ACHN (cell line): ENCODE data around the gene SLC35F4.
A peak's percentile ranks its signal among the peaks of the same experiment; 100 is the strongest.

Experiments
- DNase-seq: peaks from one replicate; pipeline ENCODE4 v3.0.0-alpha.2; 2015
- in situ Hi-C: cut with HindIII; loops from 2 replicates; pipeline ENCODE4 v1.10.0; 2017; ENCODE audit warnings: low sequenced_read_pairs, low pct_ligation_motif_present, low pct_unique_long_range_greater_than_20kb

The SLC35F4 gene

DNA sequence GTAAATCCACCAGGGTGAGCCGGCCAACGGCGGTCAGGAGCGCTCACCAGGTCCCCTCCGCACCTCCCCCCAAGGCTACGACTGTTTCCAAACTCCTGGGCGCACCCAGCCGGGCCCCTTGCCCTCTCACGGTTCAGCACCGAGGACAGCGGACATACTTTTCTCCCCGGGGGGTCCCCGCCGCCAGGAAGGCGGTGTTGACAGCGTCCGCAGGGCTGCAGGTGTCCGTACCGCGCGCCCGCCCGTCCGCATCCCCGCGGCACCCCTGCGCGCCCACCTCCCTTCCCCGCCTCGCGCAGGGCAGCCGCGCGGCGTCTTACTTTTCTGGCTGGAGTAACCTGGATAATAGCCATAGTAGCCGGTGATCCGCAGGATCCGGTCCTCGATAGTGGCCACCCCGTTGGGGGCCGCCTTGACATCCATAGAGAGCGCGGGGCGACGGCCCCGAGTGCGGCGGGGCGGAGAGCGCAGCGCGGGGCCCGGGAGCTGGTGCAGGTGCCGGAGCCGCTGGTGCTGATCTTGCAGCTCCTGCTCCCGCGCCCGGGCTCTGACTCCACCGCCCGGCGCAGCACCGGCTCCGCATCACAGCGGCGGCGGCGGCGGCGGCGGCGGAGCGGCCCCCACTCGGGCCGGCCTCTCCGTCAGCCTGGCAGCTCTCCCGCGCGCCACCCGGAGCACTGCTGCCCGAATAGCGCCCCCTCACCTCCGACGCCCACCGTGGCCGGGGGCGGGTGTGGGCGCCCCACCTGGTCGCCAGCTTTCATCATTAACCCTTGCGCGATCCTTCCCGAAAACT is at the start of gene SLC35F4:
Gene SLC35F4, minus strand, starts transcription at position 690 of the 796 bp plus-strand sequence.
- DNase-seq, result peak; percentile 87

DNA sequence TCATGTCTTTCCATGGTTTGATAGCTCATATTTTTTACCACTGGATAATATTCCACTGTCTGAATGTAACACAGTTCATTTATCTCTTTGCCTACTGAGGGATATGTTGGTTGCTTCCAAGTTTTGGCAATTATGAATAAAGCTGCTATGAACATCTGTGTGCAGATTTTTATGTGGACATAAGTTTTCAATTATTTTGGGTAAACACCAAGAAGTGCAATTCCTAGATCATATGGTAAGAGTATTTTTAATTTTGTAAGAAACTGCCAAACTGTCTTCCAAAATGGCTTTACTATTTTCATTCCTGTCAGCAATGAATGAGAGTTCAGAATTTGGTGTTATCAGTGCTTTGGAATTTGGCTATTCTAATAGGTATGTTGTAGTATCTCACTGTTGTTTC is 43.7 kb upstream of the SLC35F4 start:
- DNase-seq, result no peak
- in situ Hi-C loops, result no loop called here

More for the DNA sequence above, at the start of gene SLC35F4:
- in situ Hi-C loops, result no loop called here

DNA sequence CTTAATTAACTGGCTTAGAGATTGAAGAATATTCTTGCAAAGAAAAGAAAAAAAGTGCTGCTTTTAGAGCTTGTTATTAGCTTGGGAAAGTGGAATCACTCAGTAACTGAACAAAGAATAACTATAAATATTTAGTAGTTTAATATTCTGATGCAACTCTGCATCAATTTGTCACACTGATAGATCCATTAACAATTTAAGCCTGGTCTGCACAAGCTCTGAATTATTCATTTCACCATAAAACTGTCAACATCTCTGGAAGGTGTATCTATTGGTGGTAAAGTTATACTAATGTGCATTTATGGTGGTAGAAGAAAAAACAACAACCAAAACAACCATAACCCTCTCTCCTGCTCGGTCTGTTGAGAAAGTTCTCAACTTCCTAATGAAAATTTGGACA is 38.1 kb upstream of the SLC35F4 start:
- no peak for DNase-seq
- in situ Hi-C loops, result no loop called here

DNA sequence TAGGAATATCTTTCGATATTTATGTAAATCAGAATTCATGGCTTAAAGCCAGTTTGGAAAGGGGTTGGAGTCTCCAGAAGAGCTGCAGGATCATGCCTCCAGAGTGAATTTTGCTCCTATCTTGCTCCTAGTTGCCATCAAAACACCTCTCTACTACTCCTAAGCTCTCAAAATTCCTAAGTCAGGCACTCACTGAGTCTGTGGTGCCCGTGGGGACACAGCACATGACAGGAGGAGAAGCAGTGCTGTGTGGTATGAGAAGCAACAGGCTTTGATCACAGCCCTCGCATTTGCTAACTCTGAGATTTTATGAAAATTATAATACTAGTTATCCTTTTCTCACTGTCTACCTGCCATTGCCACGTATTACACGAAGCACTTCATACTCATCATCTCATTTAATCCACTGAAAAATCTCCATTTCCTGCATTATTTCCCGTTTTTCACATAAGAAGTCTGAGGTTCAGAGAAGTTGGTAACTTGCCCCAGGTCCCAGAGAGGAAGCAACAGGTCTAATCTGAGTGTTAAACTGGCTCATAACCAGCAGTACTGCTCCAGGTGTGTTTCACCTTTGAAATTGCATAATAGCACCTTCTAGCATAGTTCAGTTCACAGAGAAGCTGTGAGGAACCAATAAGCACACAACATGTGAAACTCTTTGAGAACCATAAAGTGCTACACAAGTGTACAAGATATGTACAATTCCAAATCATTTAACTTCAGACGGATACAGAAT is 33.1 kb upstream of the SLC35F4 start:
- DNase-seq, result no peak
- in situ Hi-C loops, result no loop called here

DNA sequence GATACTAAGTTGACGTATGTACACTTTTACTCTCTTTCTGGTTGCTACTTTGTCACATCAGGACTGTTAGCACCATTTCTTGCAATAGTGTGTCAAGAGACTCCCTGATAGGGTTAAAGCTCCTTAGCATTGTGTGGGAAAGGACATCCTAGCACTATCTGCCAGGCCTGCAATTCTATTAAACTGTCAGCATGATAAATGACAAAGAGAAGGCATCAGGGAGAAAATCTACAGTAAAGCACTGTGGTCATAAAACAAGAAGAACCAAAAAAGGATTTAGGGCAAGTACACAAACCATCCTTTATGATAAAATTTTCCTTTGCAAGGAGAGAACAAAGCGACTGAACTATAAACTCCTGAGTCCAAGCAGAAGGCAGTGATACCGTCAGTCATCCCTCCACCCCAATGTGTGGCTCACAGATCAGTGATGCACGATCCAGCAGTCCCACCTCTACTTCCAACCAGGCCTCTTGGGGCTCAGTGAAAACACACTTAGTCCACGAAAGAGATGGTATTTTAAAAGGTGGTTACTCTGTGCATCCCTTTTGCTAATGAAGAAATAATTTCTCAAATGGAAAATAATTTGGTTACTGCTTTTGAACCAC is 31.4 kb upstream of the SLC35F4 start:
- in situ Hi-C loops, result no loop called here
- no peak for DNase-seq

DNA sequence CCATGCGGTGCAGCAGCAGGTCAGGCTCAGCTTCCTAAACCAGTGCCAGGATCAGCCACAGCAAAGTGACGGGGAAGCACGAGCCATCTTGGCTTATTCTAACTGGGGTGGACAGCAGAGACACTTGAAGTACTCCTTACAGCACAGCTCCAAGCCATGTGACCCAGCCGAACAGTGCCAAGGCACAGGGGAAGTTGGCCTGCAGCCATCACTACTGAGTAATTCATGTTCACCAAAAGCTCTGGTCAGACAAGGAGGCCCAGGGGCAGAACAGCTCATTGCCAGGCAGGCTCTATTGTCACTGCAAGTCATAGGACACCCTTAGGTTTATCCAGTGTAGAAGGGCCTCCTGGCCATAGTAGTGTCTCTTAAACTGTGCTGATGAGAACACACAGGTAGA is 23.4 kb upstream of the SLC35F4 start:
- peak; percentile 57 for DNase-seq
- in situ Hi-C loops, result no loop called here

DNA sequence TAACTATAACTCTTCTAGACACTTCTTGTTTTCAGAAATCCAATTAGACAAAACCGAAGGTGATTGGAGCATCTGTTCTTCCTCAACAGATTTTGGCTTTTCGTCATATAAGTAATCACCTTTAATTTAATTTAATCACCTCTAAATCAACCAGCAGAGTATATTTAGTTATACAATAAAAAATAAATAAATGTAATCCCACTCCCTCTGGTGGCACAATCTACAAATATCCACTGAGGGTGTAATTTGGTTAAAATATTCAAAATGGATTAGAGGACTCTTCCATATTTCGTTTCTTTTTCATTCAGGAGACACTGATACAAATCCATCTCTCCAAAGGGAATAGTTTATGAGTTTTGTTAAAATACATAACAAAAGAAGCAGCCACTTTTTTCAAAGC is 18.3 kb upstream of the SLC35F4 start:
- peak; percentile 23 for DNase-seq

DNA sequence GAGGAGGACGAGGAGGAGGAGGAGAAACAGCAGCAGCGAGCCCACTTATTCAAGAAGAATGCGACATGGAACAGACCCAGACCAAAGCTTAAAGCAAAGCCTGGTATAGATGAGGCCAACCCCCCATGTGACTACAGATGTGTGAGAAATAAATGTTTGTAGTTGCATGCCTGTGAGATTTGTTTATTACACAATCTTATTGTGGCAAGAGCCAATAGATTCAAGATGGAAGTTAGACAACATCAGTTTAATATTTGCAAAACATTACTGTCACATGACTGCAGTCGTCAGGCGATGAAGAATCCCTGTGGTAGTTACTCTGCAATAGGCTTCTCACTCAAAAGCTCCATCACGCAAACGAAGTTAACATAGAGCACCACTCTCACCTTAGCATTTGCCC is 17.2 kb upstream of the SLC35F4 start:
- in situ Hi-C loops, result no loop called here
- no peak for DNase-seq

More for the DNA sequence above, 18.3 kb upstream of the SLC35F4 start:
- in situ Hi-C loops, result no loop called here

DNA sequence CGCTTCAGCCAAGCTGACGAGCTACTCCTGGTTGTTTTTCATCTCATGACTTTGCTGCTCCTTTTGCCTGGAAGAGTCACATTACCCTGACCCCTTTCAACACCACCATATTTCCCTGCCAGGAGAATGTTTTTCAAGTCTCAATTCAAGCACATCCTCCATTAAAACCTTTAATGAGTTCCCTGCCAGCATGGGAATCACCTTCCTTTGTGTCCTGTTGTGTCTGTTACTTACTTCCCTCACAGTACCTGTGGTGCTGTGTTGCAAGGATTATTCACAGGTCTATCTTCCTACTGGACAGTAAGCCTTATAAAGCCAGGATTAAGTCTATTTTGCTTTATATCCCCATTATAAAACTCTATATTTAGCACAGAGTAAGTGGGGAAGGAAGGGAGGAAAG is 13.6 kb upstream of the SLC35F4 start:
- in situ Hi-C loops, result no loop called here
- no peak for DNase-seq

DNA sequence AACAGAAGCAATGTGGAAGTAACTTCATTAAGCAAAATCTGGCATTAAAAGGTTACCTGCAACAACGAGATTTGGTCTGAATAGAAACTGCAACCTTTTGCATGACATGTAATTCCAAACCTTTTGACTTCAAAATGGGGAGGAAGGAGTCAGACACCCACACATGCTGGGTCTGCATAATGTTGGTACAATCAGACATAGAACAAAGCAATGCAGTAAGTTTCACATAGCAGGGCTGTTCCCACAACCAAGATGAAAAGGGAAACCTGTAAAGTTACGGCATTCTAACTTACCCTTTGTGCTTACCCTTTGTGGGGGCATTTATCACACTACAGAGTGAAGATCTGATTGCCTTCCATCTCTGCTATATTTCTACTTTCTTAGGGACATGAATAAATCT is 10.1 kb upstream of the SLC35F4 start:
- in situ Hi-C loops, result no loop called here
- DNase-seq, result no peak

DNA sequence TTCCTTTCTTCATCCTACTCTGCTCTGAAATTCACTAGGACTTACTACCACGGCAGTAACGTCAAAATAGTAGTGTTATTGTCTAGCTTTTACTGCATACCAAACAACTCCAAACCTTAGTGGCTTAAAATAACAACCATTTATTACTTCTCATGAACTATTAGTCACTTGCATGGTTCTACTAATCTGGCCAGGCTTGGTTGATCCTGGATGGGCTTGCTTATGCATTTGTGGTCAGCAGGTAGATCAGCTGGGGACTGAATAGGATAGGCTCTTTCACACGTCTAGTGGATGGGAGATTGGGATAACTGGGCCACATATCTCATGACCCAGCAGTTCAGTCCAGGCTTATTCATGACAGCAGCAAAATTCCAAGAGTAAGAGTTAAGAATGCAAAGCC is 9.4 kb upstream of the SLC35F4 start:
- in situ Hi-C loops, result no loop called here

DNA sequence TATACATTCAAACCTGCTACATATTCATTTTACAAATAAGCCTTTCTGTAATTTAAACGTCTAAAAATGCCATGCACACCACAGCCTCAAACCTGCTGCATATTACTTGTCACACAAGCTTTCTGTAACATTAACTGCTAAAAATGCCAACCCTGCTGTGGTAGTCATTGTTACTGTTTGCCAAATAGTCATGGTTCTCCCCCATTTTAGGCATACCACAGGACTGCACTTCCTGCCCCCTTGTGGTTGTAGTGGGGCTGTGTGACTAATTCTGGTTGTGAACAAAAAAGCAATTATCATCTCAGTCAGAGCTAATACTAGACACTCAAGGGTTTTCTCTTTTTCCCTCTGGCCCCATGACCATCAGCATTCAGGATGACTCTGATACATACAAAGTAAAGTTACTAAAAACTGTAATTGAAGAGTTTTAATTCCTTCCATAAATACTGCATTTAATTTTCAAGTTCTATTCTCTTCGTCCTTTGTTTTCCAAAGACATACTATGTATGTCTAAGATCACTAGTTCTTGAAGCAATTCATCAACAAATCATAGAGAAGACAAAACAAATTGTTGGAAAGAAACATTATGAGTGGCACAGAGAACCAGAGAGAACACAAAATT is 5.7 kb upstream of the SLC35F4 start:
- DNase-seq, result peak; percentile 72
- in situ Hi-C loops, result no loop called here

More for the DNA sequence above, 9.4 kb upstream of the SLC35F4 start:
- no peak for DNase-seq

DNA sequence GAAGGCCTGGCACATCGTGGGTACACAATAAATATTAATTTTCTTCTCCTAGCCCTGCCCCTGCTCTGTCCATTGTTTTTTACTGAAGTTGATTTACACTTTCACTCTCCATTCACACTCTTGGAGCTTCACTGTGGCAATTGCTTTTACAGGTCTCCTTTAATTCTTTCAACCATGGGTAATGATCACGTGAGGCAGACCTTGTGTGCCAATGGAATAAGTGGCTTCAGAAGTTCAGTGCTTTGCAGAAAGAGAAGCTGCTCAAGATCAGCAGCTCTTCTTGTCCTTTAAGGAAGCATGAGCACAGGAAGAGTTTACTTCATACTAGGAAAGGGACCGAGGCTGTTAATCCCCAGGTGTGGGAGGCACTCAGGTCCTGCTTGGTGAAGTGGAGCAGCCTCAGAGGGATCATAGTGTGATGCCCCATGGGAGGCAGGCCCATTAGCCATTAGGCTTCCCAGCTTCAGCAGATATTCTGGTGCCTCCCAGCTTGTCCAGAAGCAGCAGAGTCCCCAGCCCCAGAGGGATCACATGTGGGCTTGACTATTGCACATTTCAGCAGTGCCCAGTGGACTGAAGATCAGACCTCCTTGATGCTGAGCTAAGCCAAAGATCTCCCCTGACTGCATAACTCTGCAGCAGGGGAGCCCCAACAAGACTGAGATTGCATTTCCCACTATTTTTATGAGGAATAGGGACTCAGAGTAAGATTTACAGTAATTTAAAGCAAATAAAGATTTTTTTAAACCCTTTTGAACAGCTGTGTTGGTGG is 5.0 kb upstream of the SLC35F4 start:
- in situ Hi-C loops, result no loop called here
- DNase-seq, result peak; percentile 48

DNA sequence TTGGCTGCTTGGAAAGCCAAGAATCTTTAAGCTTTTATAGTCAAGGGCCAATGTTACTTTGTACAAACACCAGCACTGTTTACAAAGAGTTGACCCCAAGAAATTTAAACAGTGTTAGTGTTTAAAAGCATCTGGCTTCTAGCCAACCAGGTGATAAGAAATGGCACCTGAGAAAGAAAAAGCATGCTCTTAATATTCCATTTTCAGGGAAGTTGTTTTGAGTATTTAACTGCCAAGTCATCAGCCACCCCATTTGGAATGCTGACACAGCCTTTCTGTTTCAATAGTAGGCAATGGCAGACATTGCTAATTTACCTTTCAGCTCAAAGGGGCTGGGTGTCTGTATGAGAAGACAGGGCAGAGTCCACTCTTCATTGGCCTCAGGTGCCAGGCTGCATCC is 3.7 kb upstream of the SLC35F4 start:
- in situ Hi-C loops, result no loop called here
- DNase-seq, result peak; percentile 40

DNA sequence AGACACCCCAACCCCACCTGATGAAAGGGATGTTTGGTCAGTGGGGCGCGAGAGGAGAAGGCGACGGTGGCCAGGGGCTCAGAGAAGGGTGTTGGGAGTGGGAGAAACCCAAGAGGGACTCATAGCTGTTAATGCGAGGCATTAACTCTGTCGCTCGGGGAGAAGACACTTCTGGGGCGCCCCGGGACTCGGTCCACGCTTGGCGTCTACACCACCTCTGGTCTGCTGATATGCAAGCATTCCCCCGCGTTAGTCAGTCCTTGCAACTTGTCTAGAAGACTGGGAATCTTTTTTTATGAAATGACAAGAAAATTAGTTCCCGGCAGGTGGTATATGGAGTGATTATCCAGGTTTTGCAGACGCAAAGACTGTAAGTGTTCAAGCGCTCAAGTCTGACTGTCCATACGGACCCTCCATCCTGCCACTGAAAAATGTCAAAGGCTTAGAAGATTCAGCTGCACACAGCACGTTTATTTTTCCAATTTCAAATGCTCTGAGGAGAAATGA is 360 bp upstream of the SLC35F4 start:
- peak; percentile 22 for DNase-seq
- in situ Hi-C loops, result no loop called here

DNA sequence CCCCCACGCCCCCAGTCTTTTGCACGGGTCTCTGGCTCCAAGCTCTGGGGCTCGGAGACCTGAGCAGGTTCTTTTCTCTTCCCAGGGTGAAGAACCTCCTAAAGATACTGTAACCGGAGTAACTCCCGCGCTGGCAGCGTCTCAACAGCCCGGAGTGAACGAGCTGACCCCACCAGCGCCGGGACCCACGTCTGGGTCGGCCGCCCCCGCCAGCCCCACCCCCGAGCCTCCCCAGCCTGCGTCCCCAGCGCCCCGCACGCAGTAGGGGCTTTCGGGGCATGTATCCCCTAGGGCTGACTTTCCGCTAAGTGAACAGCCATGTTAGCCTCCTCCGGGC is 858 bp downstream of the SLC35F4 start:
- in situ Hi-C loops, result no loop called here
- DNase-seq, result no peak

DNA sequence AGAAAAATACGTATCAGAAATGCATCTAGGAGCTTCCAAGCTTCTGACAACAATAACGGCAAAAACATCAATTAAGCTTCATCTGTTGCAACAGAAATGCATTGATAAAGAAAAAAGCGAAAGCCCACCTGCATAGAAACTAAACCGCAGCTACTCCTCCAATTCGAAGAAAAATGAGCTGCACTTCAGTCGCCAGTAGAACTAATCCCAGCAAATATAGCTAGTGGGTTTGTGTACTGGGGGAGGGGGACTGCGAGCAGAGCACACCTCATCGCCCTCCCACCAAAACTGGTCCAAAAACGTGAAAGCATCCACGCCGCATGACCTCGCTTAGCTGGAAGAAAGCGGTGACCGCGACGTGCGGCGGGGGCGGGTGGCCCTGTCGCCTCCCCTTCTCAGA is 1.2 kb downstream of the SLC35F4 start:
- in situ Hi-C loops, result no loop called here
- DNase-seq, result peak; percentile 26

DNA sequence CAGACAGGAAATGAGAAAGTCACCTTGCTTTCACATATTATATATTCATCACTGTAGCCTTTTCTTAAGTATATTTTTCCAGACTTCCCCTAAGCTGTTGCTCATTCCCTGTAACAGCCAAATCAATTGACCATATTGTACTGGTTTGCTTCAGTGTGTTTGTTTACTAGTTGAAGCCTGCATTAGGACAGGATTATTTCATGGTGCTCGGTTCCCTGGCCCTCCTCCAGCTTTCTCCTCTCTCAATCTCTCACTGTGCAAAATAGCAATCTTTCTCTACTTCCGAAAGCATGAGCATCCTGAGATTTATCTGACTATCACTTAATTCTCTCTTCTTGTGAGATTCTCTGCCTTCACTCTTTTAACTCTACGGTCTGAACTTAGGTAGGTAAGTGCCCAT is 2.4 kb downstream of the SLC35F4 start:
- no peak for DNase-seq
- in situ Hi-C loops, result no loop called here
